CD4-positive, alpha-beta T cell treated with Interleukin-6 at 100 ng/mL for 8 hours (primary cell): Measurements from ENCODE around the gene CCDC172.

Experiments
- DNase-seq: peaks from one replicate; pipeline ENCODE4 v3.0.0-alpha.2; 2020; ENCODE audit warnings: mixed read lengths, low spot score

The CCDC172 gene, protein sequence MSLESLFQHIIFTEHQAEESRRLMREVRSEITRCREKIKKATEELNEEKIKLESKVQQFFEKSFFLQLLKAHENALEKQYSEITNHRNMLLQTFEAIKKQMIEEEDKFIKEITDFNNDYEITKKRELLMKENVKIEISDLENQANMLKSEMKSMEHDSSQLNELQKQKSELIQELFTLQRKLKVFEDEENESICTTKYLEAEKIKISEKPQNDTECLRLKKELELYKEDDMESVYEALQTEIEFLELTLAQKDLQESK

GRCh38 chr10:116324227-116324950, at the start of gene CCDC172:
TSS of gene CCDC172 (plus strand) at chr10:116324448. CDS start at chr10:116325012, 564 bp downstream.
- DNase-seq, result no peak

DNA sequence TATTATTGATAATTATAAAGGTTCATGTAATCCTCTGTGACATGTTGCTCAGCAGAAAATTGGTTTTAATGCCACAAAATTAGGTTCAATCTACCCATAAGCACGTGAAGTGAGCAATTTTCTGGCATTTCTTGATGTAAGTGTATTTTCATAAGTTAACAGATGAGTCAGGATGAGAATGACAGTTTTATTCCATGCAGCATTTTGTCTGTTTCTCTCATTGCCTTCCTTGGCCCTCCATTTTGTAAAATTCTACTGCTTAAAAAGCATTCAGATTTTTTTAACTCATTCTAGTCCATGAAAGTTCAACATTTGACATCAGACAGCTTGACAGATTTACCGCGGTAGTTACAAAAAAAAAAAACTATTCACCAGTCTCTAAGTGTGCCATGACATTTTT, 47.3 kb upstream of the CCDC172 start:
- no peak for DNase-seq

- no peak for DNase-seq
Measured at GRCh38 chr10:116278846-116279245, 45.4 kb upstream of the CCDC172 start.

- no peak for DNase-seq
Measured at GRCh38 chr10:116281775-116282174, 42.5 kb upstream of the CCDC172 start.

- no peak for DNase-seq
Measured at GRCh38 chr10:116286626-116287200, 37.5 kb upstream of the CCDC172 start.

DNA sequence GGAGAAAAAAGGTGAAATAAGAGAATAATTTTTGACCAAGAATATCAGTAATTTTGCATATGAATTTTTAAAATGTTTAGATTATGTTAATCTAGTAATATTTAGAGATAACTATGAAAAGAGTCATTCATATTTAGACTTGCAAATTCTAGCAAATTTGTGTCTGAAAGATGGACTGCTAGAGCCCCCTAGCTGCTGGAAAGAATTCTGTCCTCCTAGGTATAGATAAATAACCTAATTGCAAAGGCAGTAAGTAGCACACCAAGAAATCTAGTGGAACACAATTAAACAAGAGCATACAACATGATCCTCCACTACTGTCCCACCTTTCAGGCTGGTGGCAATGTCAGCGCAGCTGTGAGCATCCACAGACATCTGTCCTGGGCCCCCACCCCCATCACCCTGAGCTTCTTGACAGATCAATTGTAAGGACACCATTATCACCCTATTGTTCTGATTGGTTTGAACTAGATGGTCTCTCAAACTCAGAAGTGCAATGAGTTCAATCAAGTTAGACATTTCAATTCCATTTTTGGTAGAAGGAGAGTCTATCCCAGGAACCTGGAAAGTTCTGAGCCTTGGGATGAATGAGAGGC, 36.2 kb upstream of the CCDC172 start:
- DNase-seq, result no peak

GRCh38 chr10:116289652-116290051, 34.6 kb upstream of the CCDC172 start:
- no peak for DNase-seq

DNA sequence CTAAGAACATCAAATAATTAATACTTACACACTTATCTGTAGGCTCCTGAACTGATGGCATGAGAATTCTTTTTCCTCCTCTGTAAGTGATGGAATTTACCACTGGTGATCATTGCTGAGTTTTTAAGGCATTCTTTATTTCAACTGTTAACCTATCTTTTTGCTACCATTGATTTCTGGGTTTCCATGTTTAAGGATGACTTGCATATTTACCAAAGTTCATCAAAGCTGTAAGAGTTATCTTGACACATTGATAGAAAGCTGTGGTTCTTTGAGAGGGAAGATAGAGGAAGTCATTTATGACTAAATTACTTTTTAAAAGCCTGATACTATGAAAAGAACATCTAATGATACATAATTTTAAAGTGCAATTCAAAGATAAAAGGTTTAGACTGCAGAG, 31.8 kb upstream of the CCDC172 start:
- DNase-seq, result no peak

DNA sequence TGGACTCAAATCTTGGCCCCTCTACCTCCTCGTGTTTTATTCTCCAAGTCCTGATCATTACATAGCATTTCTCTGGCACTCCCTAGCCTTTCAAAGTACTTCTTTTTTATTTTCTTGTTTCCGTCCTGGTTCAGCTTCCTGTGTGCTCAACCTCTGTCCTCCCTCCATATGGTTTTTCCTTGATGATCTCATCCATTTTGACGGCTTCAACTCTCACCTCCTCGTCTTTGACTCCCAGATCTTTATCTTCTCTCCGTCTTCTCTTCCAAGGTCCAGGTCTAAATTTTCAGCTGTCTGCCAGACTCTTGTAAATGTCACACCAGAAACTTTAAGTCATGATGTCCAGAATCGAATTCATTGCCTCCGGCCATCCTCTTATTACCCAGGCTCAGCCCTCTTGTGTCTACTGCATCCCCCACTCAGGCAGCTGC, 27.9 kb upstream of the CCDC172 start:
- no peak for DNase-seq

- DNase-seq, result no peak
Measured at GRCh38 chr10:116298586-116298985, 25.7 kb upstream of the CCDC172 start.

- DNase-seq, result no peak
Measured at GRCh38 chr10:116300542-116300941, 23.7 kb upstream of the CCDC172 start.

DNA sequence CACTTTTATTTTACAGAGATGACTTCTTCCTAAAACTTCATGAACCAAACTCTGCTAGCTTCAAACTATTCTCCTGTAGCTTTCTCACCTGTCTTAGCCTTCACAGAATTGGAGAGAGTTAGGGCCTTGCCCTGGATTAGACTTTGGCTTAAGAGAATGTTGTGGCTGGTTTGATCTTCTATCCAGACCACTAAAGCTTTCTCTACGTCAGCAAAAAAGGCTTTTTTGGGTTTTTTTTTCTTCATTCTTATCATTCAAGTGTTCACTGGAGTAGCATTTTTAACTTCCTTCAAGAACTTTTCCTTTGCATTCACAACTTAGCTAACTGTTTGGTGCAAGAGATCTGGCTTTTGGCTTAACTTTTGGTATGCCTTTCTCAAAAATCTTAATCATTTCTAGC, 19.3 kb upstream of the CCDC172 start:
- DNase-seq, result no peak

GRCh38 chr10:116306847-116307246, 17.4 kb upstream of the CCDC172 start:
- no peak for DNase-seq

DNA sequence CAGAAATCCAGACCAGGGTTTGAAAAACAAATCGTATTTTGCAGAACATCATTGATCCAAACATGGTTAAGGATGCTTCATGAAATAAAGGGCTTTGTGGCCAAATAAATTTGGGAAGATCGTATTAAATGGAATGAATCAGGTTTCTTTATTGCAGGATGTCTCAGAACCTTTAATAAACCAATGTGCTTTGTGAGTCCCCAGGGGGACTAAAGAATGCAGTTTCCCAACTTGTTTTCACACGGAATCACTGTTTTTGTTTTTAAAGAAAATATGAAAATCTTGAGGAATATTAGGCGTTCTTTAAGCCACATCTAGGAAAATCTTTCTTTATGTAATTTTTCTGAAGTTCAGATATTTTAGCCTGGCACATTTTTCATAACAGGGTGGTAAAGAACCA, 16.8 kb upstream of the CCDC172 start:
- DNase-seq, result no peak

DNA sequence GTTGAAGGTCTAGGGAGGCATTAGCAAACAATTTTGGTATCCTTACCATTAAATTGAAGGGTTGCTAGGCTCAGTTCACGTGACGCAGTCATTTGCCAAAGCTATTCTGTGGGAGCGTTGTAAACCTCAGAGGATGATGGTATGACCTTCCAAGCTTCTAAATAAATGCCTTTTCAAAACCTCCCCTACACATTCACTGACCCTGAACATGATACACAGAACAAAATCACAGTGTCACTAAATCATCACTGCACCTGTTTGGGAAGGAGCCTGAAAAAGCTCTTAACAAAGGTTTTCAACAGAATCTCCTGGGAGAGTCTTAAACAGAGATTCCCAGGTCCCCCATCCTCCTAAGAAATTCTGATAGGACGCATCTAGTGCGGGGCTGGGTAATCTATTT, 13.2 kb upstream of the CCDC172 start:
- no peak for DNase-seq

- DNase-seq, result no peak
Measured at GRCh38 chr10:116311706-116312490, 12.3 kb upstream of the CCDC172 start.

- DNase-seq, result no peak
Measured at GRCh38 chr10:116312548-116312947, 11.7 kb upstream of the CCDC172 start.

- no peak for DNase-seq
Measured at GRCh38 chr10:116316503-116316902, 7.7 kb upstream of the CCDC172 start.

- no peak for DNase-seq
Measured at GRCh38 chr10:116324951-116325635, 845 bp downstream of the CCDC172 start.

- DNase-seq, result no peak
Measured at GRCh38 chr10:116325987-116326386, 1.7 kb downstream of the CCDC172 start.

DNA sequence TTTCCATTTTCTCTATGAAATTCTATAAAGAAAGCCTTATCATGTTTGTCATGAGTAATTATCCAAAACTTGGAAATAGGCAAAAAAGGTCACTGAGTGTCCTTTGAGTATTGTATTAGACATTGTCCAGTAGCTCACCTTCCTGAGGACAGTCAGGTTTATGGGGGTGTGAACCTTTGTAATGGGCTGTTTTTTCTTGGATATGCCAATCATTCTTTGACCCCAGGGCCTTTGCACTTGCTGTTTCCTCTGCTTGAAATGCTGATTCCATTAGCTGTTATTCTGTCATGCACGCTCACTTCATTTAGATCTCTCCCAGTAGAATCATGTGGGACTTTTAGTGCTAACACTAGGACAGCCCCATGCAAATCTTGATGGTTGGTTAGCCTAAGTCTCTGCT, 4.9 kb downstream of the CCDC172 start:
- no peak for DNase-seq

DNA sequence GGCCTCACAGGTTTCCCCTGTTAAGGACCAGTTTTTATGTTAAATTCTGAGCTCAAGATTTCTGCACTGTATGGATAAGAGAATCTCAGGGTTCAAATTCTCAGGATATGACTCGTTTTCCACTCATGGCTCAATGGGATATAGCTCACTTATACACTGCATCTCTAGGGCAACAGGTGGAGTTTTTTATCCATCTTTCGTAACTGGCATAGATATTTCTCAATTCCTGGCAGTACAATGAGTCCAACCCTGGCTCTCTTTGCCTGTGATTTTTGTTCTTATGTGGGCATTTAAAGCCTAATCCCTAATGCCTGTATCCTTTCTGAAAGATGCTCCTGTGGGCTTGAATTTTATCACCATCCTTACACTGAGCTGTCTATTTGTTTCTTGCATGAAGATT, 7.6 kb downstream of the CCDC172 start:
- no peak for DNase-seq
